HG02571 (cell line): ENCODE measurements around the gene LEPR.
A peak's percentile ranks its signal among the peaks of the same experiment; 100 is the strongest.

Experiments
- ATAC-seq: cut with Tn5 transposase; IDR thresholded peaks from one replicate; pipeline ENCODE4 v1.9.1; 2021; ENCODE audit warnings: mild to moderate bottlenecking, moderate library complexity; ENCODE audit not compliant: unreplicated experiment

Gene LEPR

GRCh38 chr1:65412256-65412983, 8.0 kb upstream of the LEPR start:
- no peak for ATAC-seq

DNA sequence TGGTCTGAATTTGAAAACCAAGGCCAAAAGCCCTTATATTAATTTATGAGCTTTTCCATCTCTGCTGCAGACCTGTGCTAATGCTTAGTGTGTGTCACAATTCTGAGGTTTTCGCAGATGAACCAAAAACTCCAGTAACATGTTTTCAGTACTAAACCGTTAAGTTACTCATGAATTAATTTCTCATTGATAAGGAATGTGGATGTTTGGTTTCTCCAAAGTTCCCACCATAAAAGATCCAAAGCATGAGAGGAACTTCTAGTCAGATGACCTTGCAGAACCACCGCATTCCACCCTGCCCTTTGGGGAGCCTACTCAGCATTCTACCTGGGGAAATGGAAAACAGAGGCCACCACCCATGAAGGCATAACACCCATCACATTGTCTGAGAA, 7.5 kb upstream of the LEPR start:
- ATAC-seq = no peak

DNA sequence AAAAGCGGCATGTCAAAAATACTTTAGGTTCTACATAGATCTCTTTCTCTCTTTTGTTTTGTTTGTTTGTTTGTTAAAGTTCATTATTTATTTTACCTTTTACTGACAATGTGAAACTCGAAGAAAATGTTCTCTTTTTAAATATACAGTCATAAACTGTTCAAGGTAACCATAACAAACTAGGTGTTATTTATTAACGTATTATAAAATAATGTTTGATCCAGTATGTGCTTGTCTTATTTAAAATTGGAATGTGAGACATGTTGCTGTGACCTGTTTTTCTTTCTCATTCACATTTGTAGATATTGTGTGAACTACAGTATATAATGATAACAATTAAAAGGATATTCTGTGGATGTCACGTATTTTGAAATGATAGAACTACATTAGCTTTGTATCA, 5.9 kb upstream of the LEPR start:
- ATAC-seq = no peak

DNA sequence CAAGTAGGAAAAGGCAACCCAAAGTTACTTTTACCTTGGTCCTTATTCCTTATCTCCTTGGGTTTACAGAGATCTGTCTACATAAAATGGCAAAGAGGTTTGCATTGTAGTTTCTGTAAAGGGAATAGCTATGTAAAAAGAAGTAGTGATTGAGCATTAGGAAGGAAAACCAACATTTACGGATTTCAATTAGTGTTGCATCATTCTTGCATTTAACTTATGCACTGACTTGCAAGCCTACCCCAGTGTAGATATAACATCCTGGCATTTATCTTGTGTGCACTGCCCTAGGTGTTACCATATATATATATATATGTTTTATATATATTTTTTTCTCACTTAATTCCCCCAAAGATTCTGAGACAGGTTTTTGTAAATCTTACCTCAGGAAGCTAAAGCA, 3.7 kb upstream of the LEPR start:
- ATAC-seq = no peak

GRCh38 chr1:65417729-65418128, 2.7 kb upstream of the LEPR start:
- no peak for ATAC-seq

DNA sequence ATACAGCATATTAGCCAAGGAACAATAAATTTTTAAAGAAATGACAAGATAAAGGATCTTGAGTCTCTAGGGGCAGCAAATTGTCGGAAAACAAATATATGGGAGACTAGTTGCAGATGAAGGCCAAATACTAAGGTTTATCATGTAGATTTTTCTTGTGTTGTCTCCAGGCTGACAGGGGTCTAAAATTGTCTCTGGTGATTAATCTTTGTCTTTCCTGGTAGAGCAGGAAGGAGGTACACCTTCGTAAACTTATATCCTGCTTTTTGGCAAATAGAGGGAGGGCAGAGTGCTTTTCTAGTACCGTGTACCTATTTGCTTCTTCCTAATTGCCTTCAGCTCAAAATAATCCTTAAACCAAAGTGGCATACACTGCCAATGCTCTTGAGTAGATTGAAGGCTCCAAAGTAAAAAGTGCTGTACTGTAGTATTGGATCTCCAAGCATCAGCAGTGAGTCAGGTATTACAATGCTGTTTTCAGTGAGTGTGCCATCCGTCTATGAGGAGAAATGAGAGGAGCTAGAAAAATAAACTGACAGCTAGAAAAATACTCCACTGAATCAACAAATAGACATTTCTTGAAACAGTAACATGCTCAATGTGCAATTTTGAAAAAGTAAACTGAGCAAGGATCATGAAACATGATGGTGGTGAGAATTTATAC, 1.8 kb upstream of the LEPR start:
- ATAC-seq = no peak

- ATAC-seq = peak; percentile 89
Measured at GRCh38 chr1:65419681-65420589, 533 bp upstream of the LEPR start.

DNA sequence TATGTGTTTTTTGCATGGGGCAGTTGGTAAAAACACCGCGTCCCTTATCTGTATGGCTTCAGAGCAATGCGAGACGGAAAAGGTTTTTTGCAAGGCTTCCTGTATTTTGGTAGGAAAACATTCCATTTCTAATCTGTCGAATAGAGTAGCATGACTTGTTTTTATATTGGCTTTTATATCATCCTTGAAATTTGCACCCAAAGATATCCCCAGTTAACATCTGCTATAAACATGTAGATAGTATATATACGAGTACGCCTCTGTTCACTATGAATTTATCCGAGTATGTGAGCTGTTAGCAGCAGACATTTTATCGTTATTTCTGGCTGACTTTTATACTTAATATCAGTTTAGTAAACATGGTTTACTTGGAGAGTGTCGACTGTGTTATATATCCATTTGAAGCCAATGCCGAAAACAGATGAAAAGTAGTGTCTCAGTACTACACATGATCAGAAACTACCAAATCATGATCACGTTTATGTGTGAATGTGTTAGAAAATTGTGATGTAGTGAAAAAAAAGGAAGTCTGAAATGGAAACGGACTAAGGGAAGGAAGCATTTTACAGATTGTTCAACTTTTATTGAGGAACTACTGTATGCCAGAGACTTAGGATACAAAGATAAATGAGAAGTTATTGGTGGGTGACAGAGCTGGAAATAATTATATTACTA, 1.0 kb downstream of the LEPR start:
- ATAC-seq = no peak

DNA sequence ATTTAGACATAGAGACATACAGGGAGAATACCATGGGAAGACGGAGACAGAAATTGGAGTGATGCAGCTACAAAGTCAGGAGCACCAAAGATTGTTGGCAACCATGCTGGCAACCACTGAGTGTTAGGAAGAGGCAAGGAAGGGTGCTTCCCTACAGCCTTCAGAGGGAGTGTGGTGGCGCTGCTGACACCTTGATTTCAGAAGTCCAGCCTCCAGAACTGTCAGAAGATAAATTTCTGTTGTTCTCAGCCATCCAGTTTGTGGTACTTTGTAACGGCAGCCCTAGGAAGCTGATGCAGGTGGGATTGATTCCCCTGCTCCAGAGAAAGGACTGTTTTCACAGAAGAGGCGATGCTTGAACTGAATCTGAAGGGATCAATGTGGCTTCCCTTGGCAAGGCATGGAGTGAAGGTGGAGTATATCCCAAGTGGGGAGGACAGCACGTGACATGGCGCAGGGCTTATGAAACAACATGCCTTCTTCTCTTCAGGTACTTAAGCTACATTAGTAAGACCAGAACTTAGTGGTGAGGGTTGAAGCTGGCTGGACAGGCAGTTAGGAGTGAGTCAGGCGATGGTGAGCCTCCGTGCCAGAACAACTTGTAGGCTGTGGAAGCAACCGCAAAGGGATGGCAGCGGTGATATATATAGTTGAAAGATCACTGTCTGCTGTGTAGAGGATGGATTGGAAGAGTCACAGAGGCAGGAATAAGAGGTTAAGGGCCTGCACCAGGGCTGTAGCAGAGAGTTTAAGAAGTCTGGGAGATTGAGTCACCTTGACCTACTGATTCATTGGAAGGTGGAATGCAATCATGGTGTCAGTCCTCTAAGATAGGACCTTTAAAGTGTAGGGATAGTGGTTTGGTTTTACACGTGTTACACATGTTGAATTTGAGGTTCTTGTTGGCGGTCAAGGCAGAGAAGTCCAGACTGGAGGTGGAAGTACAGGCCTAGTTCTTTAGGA, 2.1 kb downstream of the LEPR start:
- no peak for ATAC-seq

DNA sequence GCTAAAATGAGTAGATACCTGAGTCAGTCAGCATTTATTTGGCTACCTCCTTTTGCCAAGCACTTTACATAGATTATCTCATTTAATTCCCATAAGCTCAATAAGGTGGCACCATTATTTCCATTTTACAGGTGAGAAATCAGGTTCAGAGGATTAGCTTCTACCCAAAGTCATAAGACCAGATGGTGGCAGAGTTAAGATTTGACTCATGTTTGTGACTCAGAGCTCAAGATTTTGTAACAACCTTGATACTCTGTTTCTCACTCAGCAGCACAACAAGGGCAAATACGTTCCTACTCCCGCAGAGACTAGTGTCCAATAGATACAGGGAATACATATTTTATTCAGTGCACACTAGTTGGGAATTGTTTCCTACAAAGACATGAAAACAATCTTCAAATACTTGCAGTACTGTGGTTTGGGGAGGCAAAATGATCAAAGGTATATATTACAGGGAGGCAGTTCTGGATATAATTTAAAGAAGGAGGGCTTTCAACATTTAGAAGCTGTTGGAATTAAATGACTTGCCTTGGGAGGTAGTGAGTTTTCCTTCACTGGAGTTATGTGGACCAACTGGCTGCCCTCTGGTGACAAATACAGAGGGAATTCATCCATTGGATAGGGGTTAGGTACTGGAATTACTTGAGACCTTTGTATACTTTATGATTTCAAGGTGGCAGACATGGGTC, 3.6 kb downstream of the LEPR start:
- ATAC-seq = no peak

DNA sequence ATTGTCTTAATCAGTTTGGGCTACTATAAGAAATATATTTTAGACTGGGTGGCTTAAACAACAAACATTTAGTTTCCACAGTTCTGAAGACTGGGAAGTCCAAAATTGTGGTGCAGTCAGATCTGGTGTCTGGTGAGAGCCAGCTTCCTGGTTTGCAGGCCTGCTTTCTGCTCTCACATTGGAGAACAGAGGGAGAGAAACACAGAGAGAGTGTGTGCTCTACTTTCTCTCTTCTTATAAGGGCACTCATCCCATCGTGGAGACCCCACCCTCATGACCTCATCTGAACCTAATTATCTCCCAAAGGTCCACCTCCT, 4.1 kb downstream of the LEPR start:
- ATAC-seq = no peak

GRCh38 chr1:65425006-65425405, 4.5 kb downstream of the LEPR start:
- ATAC-seq = no peak

GRCh38 chr1:65425697-65426096, 5.2 kb downstream of the LEPR start:
- no peak for ATAC-seq

GRCh38 chr1:65429078-65429477, 8.6 kb downstream of the LEPR start:
- ATAC-seq = no peak

DNA sequence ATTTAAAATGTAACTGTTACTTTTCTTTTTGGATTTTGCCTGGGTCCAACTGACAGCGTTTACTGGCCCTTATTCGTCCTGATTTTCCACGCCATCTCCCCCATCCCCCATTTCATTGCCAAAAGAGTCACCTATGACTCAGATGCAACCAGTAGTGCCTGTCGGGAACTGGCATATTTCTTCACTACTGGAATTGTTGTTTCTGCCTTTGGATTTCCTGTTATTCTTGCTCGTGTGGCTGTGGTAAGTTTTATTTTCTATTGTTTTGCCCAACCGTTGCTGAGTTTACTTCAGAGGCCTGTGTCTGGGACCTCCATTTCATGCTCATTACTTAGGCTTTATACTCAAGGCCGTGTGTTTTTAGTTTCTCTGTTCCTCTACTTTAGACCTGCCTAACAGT, 9.3 kb downstream of the LEPR start:
- no peak for ATAC-seq

- ATAC-seq = no peak
Measured at GRCh38 chr1:65431111-65431705, 10.7 kb downstream of the LEPR start.

DNA sequence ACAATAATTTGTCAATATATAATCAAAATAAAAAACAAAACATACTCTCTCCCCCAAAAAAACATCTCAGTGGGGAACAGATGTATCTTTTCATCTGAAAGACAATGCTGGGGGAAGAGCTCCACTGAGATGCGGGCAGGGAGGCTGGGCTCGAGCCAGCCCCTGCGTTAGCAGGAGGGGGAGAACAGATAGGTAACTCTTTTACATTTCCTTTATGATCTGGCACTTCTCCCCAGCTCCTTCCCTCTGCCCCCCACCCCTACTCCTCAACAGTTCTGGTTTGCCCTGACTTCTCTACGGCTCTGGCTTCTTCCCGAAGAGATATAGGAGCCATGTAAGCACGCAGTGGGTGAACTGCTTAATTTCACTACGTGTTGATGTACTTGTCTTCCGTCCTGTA, 12.4 kb downstream of the LEPR start:
- ATAC-seq = no peak

DNA sequence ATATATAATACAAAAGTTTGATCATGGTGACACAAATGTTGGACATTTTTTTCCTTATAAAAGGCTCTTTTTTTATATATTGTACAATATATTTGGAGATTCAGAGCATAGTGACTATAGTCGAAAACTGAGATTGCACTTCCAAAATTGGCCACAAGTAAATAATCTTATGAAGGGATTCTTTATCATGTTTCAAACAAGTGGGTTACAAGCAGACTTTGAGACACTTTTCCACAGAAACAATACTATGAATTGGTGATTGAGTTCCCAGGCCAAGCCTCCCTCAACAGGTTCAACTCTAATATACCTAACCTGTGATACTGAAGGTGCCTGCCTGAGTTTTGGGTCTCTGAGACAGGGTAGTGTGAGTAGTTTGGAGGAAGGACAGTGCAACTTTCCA, 13.8 kb downstream of the LEPR start:
- no peak for ATAC-seq

DNA sequence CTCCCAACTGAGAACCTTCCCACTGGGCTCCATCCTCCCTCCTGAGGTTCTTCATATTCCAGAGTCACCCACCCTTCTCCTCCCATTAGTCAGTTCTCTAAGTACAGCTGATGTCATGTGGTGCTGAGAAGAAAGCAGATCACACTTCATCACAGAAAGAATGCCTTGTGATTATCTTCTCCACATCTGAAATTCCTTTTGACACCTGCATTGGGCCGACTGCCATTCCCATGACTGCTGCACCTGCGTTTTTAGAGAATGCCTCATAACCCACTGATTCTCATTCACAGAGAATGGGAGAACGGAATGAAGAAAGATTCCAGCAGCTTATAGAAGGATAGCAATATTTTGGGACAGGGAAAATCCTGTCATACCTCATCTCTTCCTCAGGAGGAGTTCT, 14.3 kb downstream of the LEPR start:
- ATAC-seq = no peak
